Measurements from ENCODE around the gene C16orf87.
"Not testable (repeated sequence)": the region's sequence is repeated elsewhere in the genome, so short reads cannot be mapped to it uniquely, and the experiment has no call there.

The C16orf87 gene

DNA sequence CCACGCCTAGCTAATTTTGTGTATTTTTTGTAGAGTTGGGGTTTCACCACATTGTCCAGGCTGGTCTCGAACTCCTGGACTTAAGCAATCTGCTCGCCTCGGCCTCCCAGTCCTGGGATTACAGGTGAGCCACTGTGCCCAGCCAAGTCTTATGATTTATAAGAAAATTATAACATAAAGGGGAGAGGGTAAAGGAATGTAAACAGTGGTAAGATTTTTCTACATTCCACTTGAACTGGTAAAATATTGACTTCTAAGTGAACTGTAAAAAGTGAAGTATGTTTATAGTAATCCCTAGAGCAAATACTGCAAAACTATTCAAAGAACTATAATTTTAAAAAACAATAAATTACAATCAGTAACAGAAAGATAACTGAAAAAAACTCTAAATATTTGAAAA, 33.5 kb downstream of the C16orf87 start:
- no peak for DNase-seq (ENCODE audit: low spot score)

GRCh38 chr16:46796764-46797269, 34.2 kb downstream of the C16orf87 start:
- no peak for DNase-seq (ENCODE audit: low spot score)

DNA sequence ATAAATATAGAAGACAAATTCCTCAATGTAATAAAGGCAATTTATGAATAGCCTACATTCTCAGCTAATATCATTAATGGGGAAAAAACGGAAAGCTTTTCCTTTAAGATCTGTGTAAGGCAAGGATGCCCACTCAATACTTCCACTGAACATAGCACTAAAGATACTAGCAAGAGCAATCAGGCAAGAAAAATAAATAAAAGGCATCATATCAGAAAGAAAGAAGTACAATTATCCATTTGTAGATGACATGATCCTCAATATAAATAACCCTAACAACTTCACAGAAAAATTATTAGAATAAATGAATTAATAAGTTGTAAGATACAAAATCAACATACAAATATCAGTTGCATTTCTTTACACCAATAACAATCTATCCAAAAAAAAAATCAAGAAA, 37.1 kb downstream of the C16orf87 start:
- DNase-seq (ENCODE audit: low spot score), result no peak

DNA sequence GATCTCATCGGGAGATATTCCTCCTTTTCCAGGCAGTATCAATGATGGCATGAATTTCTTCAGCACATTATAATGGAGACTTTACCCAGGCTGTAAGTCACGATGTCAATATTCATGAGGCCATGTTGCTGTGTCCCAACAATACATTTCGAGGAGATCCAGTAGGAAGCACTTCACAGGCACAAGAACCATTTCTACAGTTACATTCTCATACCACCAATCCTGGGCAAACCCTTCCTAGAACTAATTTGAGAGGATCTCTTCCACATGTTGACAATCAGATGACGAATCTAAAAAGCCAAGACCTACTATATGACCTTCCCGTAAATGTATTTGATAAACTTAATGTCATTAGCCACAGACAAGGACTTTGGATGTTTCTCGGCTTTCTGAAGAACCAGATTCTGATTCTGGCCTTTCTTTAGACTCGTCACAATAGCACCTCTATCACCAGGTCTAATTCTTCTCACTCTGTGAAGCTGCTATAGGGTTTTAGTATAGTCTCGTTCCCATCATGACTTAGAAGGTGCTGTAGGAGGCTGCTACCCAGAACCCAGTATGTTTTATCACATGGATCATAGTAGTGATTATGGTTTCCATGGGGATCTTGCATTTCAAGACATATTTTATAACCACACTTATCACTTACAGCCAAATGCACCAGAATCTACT, 40.2 kb downstream of the C16orf87 start:
- no peak for DNase-seq (ENCODE audit: low spot score)

DNA sequence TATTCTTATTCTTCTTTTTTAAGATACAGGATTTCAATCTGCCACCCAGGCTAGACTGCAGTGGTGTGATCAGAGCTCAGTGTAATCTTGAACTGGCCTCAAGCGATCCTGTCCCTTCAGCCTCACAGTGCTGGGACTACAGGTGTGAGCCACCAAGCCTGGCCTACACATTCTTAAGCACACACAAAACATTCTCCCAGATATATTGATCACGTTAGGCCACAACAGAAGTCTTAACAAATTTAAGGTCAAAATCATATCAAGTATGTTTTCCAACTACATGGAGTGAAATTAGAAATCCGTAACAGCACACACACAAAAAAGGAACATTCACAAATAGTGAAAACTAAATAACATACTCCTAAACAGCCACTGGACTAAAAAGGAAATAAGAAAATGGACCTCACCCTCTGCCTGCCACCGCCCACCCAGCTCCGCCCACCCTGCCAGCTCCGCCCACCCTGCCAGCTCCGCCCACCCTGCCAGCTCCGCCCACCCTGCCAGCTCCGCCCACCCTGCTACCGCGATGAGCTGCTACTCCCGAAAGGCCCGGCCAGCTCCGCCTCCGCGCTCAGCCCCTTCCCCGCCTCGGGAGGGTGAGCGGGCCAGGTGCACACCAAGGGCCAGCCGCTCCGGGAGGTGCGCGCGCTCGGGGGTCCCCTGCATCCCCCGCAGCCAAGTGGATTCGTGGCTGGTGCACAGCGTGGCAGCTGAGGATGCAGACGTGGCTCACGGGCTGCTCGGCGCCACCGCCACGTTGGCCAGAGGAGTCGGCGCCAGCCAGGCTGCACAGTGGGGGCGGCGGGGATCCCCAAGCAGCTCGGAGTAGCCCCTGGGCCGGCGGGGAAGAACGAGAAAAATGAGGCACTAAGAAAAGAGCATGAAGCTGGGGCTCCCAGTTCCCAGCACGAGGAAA, 41.2 kb downstream of the C16orf87 start:
- peak; percentile 60 for DNase-seq (ENCODE audit: low spot score)

GRCh38 chr16:46788891-46789474, 42.0 kb downstream of the C16orf87 start:
- DNase-seq (ENCODE audit: low spot score), result no peak

DNA sequence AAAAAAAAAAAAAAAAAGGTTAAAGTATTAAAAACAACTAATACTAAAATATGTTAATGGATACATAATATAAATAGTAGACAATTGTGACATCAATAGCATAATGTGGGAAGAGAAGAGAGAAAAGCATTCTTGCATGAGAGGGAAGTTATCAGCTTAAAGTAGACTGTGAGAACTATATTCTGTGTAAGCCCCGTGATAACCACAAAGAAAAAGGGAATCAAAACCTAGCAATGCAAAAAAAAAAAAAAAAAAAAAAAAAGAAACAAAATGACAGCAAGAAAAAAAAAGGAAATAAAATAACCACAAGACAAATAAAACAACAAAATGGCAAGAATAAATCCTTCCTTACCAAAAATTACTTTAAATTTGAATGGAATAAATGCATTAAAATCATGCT, 43.1 kb downstream of the C16orf87 start:
- DNase-seq (ENCODE audit: low spot score), result no peak

- no peak for DNase-seq (ENCODE audit: low spot score)
These were observed 45.7 kb downstream of the C16orf87 start for GRCh38 chr16:46785076-46785845.

- DNase-seq (ENCODE audit: low spot score), result not testable (repeated sequence)
These were observed 46.4 kb downstream of the C16orf87 start for GRCh38 chr16:46784569-46784968.

GRCh38 chr16:46783800-46784199, 47.2 kb downstream of the C16orf87 start:
- DNase-seq (ENCODE audit: low spot score), result no peak

GRCh38 chr16:46782320-46782719, 48.7 kb downstream of the C16orf87 start:
- DNase-seq (ENCODE audit: low spot score), result no peak

GRCh38 chr16:46777804-46778203, 53.2 kb downstream of the C16orf87 start:
- no peak for DNase-seq (ENCODE audit: low spot score)

DNA sequence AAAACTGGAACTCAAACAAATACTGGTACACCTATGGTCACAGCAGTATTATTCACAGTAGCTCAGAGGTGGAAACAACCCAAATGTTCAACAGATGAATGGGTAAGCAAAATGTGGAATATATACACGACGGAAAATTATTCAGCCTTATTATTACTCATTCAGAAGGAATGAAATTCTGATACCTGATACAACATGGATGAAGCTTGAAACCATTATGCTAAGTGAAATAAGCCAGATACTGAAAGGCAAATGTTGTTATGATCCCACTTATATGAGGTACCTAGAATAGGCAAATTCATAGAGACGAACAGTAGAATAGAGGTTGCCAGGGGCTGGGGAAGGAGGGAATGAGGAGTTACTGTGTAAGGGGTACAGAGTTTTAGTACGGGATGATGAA, 55.8 kb downstream of the C16orf87 start:
- DNase-seq (ENCODE audit: low spot score), result no peak

DNA sequence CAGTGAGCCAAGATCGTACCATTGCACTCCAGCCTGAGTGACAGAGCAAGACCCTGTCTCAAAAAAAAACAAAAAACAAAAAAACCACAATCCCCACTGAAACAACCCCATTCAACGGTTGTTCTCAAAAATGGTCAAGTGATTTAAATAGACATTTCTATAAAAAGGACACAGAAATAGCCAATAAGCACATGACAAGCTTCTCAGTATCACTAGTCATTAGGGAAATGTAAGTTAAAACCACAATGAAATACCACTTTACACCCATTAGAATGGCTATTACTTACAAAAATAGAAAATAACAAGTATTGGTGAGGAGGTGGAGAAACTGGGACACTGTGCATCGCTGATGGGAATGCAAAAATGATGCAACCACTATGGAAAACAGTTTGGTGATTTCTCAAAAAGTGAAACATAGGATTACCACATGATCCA, 56.2 kb downstream of the C16orf87 start:
- no peak for DNase-seq (ENCODE audit: low spot score)

DNA sequence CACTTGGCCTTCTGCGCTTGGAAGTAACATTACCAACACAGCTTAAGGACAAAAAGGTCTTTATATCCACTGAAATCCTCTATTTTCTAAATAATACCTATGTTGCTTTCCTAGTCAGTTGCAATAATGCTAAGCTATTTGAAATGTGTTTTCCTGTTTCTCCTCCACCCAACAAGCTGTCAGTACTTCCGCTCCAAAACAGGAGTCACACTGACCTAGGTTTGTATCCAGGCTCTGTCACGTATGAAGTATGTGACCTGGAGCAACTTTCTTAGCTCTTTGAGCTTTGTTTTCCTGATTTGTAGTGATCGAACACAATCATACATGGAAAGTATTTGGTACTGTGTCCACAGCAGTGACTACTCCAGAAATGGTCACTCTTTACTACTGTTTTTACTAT, 58.5 kb downstream of the C16orf87 start:
- no peak for DNase-seq (ENCODE audit: low spot score)

DNA sequence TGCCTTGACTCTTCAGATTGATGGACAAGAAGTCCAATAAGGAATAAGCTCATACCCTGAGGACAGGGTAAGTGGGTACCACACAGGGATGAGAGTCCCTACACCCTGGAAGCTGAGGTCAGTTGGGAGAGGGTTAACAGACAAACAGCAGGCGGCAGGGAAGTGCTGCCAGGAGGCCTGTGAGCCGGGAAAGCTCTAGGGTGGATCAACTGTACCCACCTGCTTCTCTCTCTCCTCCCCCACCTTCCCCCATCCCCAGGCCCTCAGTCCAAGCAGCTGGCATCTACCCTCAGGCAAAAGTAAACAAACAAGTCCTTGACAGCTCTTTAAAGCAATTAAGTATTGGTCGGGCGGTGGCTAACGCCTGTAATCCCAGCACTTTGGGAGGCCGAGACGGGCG, 62.2 kb downstream of the C16orf87 start:
- no peak for DNase-seq (ENCODE audit: low spot score)

GRCh38 chr16:46765050-46765449, 65.9 kb downstream of the C16orf87 start:
- peak; percentile 50 for DNase-seq (ENCODE audit: low spot score)

GRCh38 chr16:46763147-46763546, 67.8 kb downstream of the C16orf87 start:
- DNase-seq (ENCODE audit: low spot score), result no peak

DNA sequence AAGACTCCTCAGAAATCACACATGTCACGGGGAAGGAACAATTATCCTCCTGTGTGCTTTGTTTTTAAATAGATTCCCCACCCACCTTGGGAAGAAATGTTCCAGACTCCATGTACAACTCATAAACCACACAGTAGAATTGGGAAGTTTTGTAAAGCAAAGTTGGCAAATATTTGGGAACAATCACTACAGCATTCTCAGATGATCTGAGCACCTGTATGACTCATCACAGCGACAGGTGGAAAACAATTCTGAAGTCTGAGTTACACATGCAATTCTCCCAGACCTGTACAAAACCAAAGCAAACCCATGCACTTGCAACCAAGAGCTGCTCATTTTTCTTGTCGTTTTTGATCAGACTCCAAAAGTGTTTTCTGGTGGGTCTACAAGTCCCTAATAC, 68.4 kb downstream of the C16orf87 start:
- DNase-seq (ENCODE audit: low spot score), result peak; percentile 18

- DNase-seq (ENCODE audit: low spot score), result no peak
These were observed 71.7 kb downstream of the C16orf87 start for GRCh38 chr16:46759309-46759708.

DNA sequence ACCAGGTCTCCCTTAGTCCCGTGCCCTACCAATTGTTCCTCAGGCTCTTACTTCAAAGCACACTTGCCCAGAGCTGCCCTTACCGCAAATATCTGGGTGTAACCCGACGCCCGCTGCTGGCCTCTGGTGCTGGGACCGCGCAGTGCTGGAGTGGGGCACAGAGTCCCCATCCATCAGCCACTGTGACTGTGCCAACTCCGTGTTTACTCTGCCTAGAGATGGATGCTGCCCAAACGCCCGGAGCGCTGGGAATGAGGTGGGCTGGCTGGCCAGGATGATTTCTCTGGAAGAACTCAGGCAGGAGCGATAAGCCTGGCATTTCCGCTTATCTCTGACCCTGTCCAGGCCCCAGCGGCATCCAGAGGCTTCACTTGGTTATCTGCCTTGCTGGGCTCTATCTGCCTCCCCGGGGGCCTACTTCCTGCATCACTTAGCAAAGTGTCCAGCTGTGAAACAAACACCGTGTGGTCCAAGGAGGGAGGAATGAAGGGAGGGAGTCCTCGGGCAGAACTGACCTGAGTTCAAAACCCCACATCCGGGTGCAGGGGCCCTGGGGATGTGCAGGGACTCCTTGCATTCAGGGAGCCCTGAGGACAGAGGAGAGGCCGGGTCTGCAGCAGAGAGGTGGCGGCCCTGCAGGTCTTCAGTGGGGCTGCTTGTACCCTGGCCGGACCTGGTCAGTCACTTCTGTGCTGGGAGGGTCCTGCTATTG, 73.5 kb downstream of the C16orf87 start:
- DNase-seq (ENCODE audit: low spot score), result peak; percentile 75

Measured in SW480 (cell line).